K562 (cell line): ENCODE measurements around the gene NDOR1. TPM values are rescaled to one million over a fixed set of nuclear protein-coding genes. Genes with fewer than 3 reads are reported as not detected.
A peak's percentile ranks its signal among the peaks of the same experiment; 100 is the strongest.

ENCODE experiments used
- HNRNPUL1 ChIP-seq: fragments of 200-400 bp; formaldehyde crosslinking; IDR thresholded peaks from 2 replicates; pipeline ENCODE4 v1.6.1; 2017; ENCODE audit warnings: low read length
- ZFX ChIP-seq: sonication (generic); formaldehyde crosslinking; IDR thresholded peaks from 2 replicates; pipeline ENCODE4 v1.8.0; 2022; ENCODE audit warnings: mild to moderate bottlenecking, missing genetic modification reagents, moderate library complexity
- ZNF274 ChIP-seq: IDR thresholded peaks from 2 replicates; pipeline ENCODE4 v1.6.1; 2011; ENCODE audit warnings: low read depth, mild to moderate bottlenecking, low read length, moderate library complexity, borderline replicate concordance
- ZNF584 ChIP-seq: fragments of 200-800 bp; sonication (Bioruptor generic); IDR thresholded peaks from 2 replicates; pipeline ENCODE4 v1.6.1; 2016; ENCODE audit warnings: low read depth, mild to moderate bottlenecking, missing genetic modification characterization, missing compliant biosample characterization
- ZNF644 ChIP-seq: fragments of 200-800 bp; sonication (Bioruptor generic); IDR thresholded peaks from 2 replicates; pipeline ENCODE4 v1.6.1; 2016; ENCODE audit warnings: low read depth, missing genetic modification characterization, missing compliant biosample characterization
- polyA plus RNA-seq, 8 experiments: library from polyadenylated mRNA; depleted of rRNA in 4 of 8; stranded (reverse) in 5 of 8; unstranded in 3 of 8; fragments of >200 nt; fragmentation: Nextera tagmentation in 2 of 8; fragmentation: Illumina TruSeq in 1 of 8; extraction: Ambion mirVana in 2 of 8; extraction: Trizol in 1 of 8; gene quantifications; 2 replicates each; pipeline versions ENCODE4 v1.2.1 to v1.2.3, GENCODE V29; 2011 to 2014; ENCODE audit warnings: inconsistent platforms in 1 of 8, missing spikeins in 1 of 8
- total RNA-seq, 7 experiments: library from RNA; depleted of rRNA in 6 of 7; stranded (reverse); fragments of >200 nt in 6 of 7; fragmentation: Illumina TruSeq in 2 of 7; extraction: Trizol in 2 of 7; gene quantifications; 2 replicates each; pipeline versions ENCODE4 v1.2.1 to v1.2.3, GENCODE V29; 2011 to 2021; ENCODE audit warnings: low replicate concordance in 1 of 7
- TF ChIP-seq, protein P1 (sequence below): fragments of 200-600 bp; sonication (generic); IDR thresholded peaks from one replicate; pipeline ENCODE4 v1.6.1; 2012; ENCODE audit warnings: mild to moderate bottlenecking, low read depth, low read length, inconsistent platforms
- TF ChIP-seq, protein P2 (sequence below): sonication (generic); formaldehyde crosslinking; IDR thresholded peaks from 2 replicates; pipeline ENCODE4 v1.8.0; 2023; ENCODE audit warnings: mild to moderate bottlenecking, missing genetic modification reagents
- TF ChIP-seq, protein P3 (sequence below): fragments of 450-650 bp; conservative IDR thresholded peaks from 2 replicates; pipeline ENCODE4 v1.6.1; 2016; ENCODE audit warnings: missing genetic modification characterization, low read depth, mild to moderate bottlenecking, control low read depth, missing compliant biosample characterization

The NDOR1 gene
- total and polyA plus RNA-seq, 9 of the 15 experiments (the other 6 are each of a cell fraction or from before 2014, with no cell fraction given) = 0.06 to 36.9 (median 6.9) TPM

DNA sequence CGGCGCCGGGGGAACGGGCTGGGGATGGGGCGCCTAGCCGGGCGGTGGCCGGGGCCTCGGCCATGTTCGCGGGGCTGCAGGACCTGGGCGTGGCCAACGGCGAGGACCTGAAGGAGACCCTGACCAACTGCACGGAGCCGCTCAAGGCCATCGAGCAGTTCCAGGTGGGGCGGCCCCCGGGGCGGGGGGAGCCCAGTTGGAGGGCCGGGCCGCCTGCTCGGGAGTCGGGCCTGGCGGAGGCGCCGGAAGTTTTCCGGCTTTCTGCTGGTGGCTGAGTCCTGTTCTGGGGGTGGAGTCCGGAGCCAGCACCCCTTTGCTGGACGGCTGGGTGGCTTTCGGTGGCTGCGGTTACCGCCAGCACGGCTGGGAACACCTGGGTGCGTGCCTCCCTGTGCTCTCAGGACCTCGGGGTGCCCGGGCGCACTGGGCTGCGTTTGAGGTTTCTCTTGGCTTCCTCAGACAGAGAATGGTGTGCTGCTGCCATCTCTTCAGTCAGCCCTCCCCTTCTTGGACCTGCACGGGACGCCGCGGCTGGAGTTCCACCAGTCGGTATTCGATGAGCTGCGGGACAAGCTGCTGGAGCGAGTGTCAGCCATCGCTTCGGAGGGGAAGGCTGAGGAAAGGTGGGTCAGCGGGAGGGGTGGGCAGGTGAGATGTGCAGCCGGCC lies 50.1 kb downstream of the NDOR1 start (continued):
- TF ChIP-seq, protein P1, sequence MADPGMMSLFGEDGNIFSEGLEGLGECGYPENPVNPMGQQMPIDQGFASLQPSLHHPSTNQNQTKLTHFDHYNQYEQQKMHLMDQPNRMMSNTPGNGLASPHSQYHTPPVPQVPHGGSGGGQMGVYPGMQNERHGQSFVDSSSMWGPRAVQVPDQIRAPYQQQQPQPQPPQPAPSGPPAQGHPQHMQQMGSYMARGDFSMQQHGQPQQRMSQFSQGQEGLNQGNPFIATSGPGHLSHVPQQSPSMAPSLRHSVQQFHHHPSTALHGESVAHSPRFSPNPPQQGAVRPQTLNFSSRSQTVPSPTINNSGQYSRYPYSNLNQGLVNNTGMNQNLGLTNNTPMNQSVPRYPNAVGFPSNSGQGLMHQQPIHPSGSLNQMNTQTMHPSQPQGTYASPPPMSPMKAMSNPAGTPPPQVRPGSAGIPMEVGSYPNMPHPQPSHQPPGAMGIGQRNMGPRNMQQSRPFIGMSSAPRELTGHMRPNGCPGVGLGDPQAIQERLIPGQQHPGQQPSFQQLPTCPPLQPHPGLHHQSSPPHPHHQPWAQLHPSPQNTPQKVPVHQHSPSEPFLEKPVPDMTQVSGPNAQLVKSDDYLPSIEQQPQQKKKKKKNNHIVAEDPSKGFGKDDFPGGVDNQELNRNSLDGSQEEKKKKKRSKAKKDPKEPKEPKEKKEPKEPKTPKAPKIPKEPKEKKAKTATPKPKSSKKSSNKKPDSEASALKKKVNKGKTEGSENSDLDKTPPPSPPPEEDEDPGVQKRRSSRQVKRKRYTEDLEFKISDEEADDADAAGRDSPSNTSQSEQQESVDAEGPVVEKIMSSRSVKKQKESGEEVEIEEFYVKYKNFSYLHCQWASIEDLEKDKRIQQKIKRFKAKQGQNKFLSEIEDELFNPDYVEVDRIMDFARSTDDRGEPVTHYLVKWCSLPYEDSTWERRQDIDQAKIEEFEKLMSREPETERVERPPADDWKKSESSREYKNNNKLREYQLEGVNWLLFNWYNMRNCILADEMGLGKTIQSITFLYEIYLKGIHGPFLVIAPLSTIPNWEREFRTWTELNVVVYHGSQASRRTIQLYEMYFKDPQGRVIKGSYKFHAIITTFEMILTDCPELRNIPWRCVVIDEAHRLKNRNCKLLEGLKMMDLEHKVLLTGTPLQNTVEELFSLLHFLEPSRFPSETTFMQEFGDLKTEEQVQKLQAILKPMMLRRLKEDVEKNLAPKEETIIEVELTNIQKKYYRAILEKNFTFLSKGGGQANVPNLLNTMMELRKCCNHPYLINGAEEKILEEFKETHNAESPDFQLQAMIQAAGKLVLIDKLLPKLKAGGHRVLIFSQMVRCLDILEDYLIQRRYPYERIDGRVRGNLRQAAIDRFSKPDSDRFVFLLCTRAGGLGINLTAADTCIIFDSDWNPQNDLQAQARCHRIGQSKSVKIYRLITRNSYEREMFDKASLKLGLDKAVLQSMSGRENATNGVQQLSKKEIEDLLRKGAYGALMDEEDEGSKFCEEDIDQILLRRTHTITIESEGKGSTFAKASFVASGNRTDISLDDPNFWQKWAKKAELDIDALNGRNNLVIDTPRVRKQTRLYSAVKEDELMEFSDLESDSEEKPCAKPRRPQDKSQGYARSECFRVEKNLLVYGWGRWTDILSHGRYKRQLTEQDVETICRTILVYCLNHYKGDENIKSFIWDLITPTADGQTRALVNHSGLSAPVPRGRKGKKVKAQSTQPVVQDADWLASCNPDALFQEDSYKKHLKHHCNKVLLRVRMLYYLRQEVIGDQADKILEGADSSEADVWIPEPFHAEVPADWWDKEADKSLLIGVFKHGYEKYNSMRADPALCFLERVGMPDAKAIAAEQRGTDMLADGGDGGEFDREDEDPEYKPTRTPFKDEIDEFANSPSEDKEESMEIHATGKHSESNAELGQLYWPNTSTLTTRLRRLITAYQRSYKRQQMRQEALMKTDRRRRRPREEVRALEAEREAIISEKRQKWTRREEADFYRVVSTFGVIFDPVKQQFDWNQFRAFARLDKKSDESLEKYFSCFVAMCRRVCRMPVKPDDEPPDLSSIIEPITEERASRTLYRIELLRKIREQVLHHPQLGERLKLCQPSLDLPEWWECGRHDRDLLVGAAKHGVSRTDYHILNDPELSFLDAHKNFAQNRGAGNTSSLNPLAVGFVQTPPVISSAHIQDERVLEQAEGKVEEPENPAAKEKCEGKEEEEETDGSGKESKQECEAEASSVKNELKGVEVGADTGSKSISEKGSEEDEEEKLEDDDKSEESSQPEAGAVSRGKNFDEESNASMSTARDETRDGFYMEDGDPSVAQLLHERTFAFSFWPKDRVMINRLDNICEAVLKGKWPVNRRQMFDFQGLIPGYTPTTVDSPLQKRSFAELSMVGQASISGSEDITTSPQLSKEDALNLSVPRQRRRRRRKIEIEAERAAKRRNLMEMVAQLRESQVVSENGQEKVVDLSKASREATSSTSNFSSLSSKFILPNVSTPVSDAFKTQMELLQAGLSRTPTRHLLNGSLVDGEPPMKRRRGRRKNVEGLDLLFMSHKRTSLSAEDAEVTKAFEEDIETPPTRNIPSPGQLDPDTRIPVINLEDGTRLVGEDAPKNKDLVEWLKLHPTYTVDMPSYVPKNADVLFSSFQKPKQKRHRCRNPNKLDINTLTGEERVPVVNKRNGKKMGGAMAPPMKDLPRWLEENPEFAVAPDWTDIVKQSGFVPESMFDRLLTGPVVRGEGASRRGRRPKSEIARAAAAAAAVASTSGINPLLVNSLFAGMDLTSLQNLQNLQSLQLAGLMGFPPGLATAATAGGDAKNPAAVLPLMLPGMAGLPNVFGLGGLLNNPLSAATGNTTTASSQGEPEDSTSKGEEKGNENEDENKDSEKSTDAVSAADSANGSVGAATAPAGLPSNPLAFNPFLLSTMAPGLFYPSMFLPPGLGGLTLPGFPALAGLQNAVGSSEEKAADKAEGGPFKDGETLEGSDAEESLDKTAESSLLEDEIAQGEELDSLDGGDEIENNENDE = no peak
- TF ChIP-seq, protein P2, sequence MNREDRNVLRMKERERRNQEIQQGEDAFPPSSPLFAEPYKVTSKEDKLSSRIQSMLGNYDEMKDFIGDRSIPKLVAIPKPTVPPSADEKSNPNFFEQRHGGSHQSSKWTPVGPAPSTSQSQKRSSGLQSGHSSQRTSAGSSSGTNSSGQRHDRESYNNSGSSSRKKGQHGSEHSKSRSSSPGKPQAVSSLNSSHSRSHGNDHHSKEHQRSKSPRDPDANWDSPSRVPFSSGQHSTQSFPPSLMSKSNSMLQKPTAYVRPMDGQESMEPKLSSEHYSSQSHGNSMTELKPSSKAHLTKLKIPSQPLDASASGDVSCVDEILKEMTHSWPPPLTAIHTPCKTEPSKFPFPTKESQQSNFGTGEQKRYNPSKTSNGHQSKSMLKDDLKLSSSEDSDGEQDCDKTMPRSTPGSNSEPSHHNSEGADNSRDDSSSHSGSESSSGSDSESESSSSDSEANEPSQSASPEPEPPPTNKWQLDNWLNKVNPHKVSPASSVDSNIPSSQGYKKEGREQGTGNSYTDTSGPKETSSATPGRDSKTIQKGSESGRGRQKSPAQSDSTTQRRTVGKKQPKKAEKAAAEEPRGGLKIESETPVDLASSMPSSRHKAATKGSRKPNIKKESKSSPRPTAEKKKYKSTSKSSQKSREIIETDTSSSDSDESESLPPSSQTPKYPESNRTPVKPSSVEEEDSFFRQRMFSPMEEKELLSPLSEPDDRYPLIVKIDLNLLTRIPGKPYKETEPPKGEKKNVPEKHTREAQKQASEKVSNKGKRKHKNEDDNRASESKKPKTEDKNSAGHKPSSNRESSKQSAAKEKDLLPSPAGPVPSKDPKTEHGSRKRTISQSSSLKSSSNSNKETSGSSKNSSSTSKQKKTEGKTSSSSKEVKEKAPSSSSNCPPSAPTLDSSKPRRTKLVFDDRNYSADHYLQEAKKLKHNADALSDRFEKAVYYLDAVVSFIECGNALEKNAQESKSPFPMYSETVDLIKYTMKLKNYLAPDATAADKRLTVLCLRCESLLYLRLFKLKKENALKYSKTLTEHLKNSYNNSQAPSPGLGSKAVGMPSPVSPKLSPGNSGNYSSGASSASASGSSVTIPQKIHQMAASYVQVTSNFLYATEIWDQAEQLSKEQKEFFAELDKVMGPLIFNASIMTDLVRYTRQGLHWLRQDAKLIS (CRISPR knock-in tag) = no peak
- TF ChIP-seq, protein P3, sequence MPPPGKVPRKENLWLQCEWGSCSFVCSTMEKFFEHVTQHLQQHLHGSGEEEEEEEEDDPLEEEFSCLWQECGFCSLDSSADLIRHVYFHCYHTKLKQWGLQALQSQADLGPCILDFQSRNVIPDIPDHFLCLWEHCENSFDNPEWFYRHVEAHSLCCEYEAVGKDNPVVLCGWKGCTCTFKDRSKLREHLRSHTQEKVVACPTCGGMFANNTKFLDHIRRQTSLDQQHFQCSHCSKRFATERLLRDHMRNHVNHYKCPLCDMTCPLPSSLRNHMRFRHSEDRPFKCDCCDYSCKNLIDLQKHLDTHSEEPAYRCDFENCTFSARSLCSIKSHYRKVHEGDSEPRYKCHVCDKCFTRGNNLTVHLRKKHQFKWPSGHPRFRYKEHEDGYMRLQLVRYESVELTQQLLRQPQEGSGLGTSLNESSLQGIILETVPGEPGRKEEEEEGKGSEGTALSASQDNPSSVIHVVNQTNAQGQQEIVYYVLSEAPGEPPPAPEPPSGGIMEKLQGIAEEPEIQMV (tag) = peak; percentile 80
- TF ChIP-seq ZFX (CRISPR knock-in tag) (no peak), HNRNPUL1 (no peak), ZNF644 (tag) (no peak), ZNF584 (no peak), ZNF274 (no peak)
